H1 (cell line): ENCODE measurements around the gene ACY1.

Experiments used
- ATF2 ChIP-seq: IDR thresholded peaks from 2 replicates; pipeline ENCODE4 v1.6.1; 2012; ENCODE audit warnings: low read length, inconsistent platforms
- CTCF ChIP-seq, 3 experiments: IDR thresholded peaks; 1 replicate in 2 of 3; 2 replicates in 1 of 3; pipeline versions ENCODE4 v1.5.1 to v1.6.1; 2011; ENCODE audit warnings: low read length in 3 of 3, mild to moderate bottlenecking in 3 of 3, inconsistent platforms in 2 of 3, low read depth in 1 of 3, moderate library complexity in 1 of 3; ENCODE audit not compliant: insufficient read depth in 1 of 3; ENCODE audit errors: control extremely low read depth in 1 of 3
- EZH2 ChIP-seq: fragments of 200-600 bp; sonication (generic); IDR thresholded peaks from 2 replicates; pipeline ENCODE4 v1.7.1; 2012; ENCODE audit warnings: low read depth, mild to moderate bottlenecking, moderate library complexity, low read length, inconsistent platforms; ENCODE audit not compliant: severe bottlenecking
- KDM1A ChIP-seq: fragments of 200-600, 300-600 bp; sonication (generic); IDR thresholded peaks from 2 replicates; pipeline ENCODE4 v1.7.1; 2016; ENCODE audit warnings: mild to moderate bottlenecking, low read length, borderline replicate concordance
- MAX ChIP-seq: IDR thresholded peaks from 2 replicates; pipeline ENCODE4 v1.6.1; 2012; ENCODE audit warnings: inconsistent platforms
- SAP30 ChIP-seq: fragments of 300-600 bp; sonication (generic); IDR thresholded peaks from 2 replicates; pipeline ENCODE4 v1.7.1; 2012; ENCODE audit warnings: low read length, moderate library complexity, mild to moderate bottlenecking, inconsistent platforms; ENCODE audit not compliant: insufficient read depth, insufficient replicate concordance
- SIRT6 ChIP-seq: IDR thresholded peaks from one replicate; pipeline ENCODE4 v1.7.1; 2012; ENCODE audit warnings: low read length, inconsistent platforms

GRCh38 chr3:51984269-51984647, 923 bp downstream of the ACY1 start:
- TF ChIP-seq CTCF (IDR thresholded peaks at IDR 0.05; ENCODE audit: control extremely low read depth in 1 of 3, insufficient read depth in 1 of 3, low read depth in 1 of 3, low read length in 3 of 3), result no peak
- no peak for TF ChIP-seq KDM1A
- no peak for TF ChIP-seq SIRT6
- TF ChIP-seq SAP30, result no peak
- no peak for TF ChIP-seq EZH2
- no peak for TF ChIP-seq ATF2
- TF ChIP-seq MAX, result no peak
